Measurements from ENCODE around the gene GSS. TPM values are rescaled to one million over a fixed set of nuclear protein-coding genes. Genes with fewer than 3 reads are reported as not detected.

Gene GSS
- total RNA-seq, 2 experiments from 2014 or later: 67.7 to 72.2 TPM

DNA sequence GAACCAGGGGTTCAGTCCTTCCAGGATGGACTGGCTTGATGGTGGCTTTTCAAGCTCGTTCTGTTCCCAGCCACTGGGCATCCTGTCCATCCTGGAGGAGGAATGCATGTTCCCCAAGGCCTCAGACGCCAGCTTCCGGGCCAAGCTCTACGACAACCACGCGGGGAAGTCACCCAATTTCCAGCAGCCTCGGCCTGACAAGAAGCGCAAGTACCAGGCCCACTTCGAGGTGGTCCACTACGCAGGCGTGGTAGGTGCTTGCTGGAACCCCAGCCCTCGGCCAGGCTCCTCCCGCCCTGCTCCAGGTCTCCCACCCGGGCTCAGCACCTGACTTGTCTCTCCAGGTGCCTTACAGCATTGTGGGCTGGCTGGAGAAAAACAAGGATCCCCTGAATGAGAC lies 34.1 kb upstream of the GSS start:
- Mint-ChIP-seq H3K4me1 (ENCODE audit: low read depth) (no peaks in the 10 kb centered on the region), H3K27ac (no peak overlapping the region), H3K4me3 (no peak overlapping the region), H3K9me3 (no peaks in the 10 kb centered on the region), H3K27me3 (peaks cover 2% of the 10 kb centered on the region), H3K36me3 (no peaks in the 10 kb centered on the region)
- CTCF ChIA-PET: no interaction called here
- intact Hi-C loops (cut with micrococcal nuclease): no loop called here
- no peak for DNase-seq
- POLR2A ChIA-PET: no interaction called here

DNA sequence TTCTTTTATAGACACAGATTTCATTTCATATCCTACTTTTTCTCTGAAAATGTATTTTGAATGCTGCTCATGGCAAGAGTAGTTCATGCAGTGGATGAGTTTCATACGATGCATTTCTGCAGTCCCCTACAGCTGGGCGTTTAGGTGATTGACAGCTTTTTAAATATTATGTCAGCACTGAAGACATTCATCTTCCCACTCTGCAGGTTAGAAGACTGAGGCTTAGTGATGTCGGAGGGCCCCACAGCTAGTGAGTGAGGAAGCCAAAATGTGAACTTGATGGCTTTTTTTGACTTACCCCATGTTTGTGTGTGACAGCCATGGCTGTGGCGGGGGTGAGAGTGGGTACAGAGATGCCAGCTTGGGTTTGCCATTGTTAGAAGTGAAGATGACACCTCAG lies 33.5 kb upstream of the GSS start:
- CTCF ChIA-PET: no interaction called here
- no peak for DNase-seq
- Mint-ChIP-seq H3K4me3 (no peak overlapping the region), H3K4me1 (ENCODE audit: low read depth) (no peaks in the 10 kb centered on the region), H3K9me3 (no peaks in the 10 kb centered on the region), H3K27ac (no peak overlapping the region), H3K36me3 (no peaks in the 10 kb centered on the region), H3K27me3 (peaks cover 2% of the 10 kb centered on the region)
- intact Hi-C loops (cut with micrococcal nuclease): no loop called here
- POLR2A ChIA-PET: no interaction called here

DNA sequence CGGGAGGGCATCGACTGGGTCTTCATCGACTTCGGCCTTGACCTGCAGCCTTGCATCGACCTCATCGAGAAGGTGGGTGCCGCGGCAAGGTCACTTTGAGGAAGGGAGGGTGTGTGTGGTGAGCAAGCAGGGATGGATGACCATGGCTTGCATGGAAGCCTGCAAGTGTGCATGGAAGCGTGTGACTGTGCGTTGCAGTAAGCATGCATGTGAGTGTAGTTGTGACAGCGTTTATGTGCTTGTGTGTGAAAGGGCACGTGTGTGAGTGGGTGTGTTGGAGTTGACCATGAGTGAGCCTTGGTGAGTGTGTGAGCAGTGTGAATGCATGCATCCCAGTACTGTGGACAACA lies 32.6 kb upstream of the GSS start:
- intact Hi-C loops (cut with micrococcal nuclease): no loop called here
- Mint-ChIP-seq H3K27me3 (peaks cover 8% of the 10 kb centered on the region), H3K4me1 (ENCODE audit: low read depth) (no peaks in the 10 kb centered on the region), H3K4me3 (no peak overlapping the region), H3K27ac (no peak overlapping the region), H3K36me3 (no peaks in the 10 kb centered on the region), H3K9me3 (no peaks in the 10 kb centered on the region)
- no peak for DNase-seq
- ChIA-PET CTCF (no interaction called here), POLR2A (no interaction called here)

DNA sequence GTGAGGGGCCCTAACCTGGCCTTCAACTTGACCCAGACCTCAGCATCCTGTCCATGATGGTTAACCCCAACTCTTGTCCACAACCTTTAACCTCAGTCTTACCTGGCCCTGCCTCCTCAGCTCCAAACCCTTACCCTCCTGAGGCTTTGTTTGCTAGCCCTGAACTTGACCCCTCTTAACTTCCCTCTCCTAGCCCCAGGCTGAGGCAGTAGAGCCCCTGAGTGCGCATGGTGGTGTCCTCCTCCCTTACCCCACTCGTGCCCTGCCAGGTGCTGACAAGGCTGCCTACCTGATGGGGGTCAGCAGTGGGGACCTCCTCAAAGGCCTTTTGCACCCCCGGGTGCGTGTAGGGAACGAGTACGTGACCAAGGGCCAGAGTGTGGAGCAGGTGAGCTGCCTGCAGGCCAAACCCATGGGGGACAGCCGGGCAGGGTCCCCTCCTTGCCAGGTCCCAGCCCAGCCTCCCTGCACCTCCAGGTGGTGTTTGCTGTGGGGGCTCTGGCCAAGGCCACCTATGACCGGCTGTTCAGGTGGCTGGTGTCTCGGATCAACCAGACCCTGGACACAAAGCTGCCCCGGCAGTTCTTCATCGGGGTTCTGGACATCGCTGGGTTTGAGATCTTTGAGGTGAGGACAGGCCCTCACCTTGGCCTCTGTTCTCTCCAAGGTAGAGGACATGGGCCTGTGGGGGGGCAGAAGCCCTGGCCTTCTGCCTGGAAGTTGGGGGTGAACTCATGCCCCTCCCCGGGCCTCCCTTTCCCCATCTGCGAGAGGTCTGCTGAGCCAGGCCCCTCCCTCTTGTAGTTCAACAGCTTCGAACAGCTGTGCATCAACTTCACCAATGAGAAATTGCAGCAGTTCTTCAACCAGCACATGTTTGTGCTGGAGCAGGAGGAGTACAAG lies 31.9 kb upstream of the GSS start:
- POLR2A ChIA-PET: interaction anchor here (1.5 kb wide), 1 partner anchor 16 kb away, joined by 4 read pairs; no protein-coding TSS in a partner anchor
- no peaks in the 10 kb centered on the region for H3K36me3 Mint-ChIP-seq
- intact Hi-C loops (cut with micrococcal nuclease): no loop called here
- no peaks in the 10 kb centered on the region for H3K9me3 Mint-ChIP-seq
- H3K27ac Mint-ChIP-seq: no peak overlapping the region
- peaks cover 12% of the 10 kb centered on the region for H3K27me3 Mint-ChIP-seq
- CTCF ChIA-PET: interaction anchor here (0.6 kb wide), 1 partner anchor 218 kb away, joined by 3 read pairs; no protein-coding TSS in a partner anchor
- no peak overlapping the region for H3K4me3 Mint-ChIP-seq
- H3K4me1 Mint-ChIP-seq (ENCODE audit: low read depth): no peaks in the 10 kb centered on the region
- no peak for DNase-seq

DNA sequence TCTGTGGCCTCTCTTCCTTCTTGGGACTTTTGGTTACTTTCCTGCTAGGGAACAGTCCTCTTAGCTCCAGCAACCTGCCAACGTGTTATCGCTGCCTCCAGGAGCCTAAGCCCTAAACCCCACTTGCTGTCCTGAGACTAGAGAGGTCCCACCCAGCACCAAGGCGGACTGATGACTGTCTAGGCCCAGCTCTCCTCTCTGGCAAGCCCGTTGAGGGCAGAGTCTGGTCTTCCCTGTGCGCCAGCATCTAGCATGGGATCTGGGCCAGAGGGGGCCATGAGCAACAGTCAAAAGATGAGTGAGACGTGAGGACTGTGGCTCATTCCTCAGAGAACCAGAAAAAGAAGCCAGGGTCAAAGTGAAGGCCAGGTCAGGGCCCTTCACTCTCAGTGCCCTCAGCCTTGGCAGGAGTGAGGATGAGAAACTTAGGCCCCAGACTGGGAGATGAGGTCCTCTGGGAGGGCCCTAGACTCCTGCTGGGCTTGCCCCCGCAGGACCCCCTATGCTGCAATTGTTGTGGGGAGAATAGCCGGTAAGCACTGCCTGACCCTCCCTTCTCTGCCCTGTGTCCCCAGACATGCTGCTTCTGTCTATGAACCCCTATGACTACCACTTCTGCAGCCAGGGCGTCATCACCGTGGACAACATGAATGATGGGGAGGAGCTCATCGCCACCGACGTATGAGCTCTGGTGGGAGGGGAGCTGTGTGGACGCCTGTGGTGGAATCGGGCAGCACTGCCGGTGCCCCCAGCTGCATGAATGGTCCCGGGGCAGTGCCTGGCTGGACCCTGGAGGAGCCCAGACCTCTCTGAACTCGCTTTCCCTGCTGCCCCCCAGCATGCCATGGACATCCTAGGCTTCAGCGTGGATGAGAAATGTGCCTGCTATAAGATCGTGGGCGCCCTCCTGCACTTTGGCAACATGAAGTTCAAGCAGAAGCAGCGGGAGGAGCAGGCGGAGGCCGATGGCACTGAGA lies 31.0 kb upstream of the GSS start:
- Mint-ChIP-seq H3K36me3 (no peaks in the 10 kb centered on the region), H3K27me3 (peaks cover 17% of the 10 kb centered on the region), H3K4me3 (no peak overlapping the region), H3K9me3 (no peaks in the 10 kb centered on the region), H3K4me1 (ENCODE audit: low read depth) (no peaks in the 10 kb centered on the region), H3K27ac (no peak overlapping the region)
- intact Hi-C loops (cut with micrococcal nuclease): no loop called here
- ChIA-PET CTCF (no interaction called here), POLR2A (interaction anchor here (1.5 kb wide), 1 partner anchor 17 kb away, joined by 4 read pairs; no protein-coding TSS in a partner anchor)
- no peak for DNase-seq

DNA sequence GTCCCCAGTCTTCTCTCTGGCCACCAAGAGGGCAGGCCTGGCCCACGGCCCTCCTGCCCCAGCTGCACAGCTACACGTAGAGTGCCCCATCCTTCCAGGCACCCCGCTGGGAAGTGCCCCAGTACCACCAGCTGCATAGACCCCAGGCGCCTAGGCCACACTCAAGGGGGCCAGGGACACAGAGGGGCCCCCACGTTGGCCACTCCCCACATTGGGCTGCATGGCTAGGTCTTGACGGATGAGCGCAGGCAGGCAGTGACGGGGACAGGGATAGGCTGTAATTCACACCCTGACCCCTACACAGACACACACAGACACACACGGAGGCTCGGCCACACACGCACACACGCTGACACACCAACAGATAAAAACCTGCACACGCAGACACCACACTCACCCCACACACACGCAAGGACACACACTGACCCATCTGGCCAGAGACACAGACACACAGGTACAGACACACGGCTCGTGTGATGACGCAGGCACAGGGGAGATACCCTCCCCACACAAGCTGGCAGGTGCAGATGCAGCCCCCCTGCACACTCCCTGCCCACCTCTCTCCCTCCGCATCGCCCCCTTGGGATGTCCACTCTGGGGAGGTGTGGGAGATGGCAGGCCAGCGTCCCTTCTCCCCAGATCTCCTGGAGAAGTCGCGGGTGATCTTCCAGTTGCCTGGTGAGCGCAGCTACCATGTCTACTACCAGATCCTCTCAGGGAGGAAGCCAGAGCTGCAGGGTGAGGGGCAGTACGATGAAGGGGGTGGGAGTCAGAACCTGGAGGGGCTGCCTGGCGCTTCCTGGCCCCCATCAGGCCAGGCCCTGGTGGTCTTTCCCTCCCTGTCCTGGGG lies 30.1 kb upstream of the GSS start:
- no peak for DNase-seq
- Mint-ChIP-seq H3K36me3 (no peaks in the 10 kb centered on the region), H3K4me3 (no peak overlapping the region), H3K4me1 (ENCODE audit: low read depth) (no peaks in the 10 kb centered on the region), H3K27ac (no peak overlapping the region), H3K27me3 (peaks cover 17% of the 10 kb centered on the region), H3K9me3 (no peaks in the 10 kb centered on the region)
- ChIA-PET POLR2A (interaction anchor here (1.5 kb wide), 1 partner anchor 17 kb away, joined by 4 read pairs; no protein-coding TSS in a partner anchor), CTCF (interaction anchor here (0.6 kb wide), 1 partner anchor 26 kb away, joined by 3 read pairs; no protein-coding TSS in a partner anchor)
- intact Hi-C loops (cut with micrococcal nuclease): no loop called here

DNA sequence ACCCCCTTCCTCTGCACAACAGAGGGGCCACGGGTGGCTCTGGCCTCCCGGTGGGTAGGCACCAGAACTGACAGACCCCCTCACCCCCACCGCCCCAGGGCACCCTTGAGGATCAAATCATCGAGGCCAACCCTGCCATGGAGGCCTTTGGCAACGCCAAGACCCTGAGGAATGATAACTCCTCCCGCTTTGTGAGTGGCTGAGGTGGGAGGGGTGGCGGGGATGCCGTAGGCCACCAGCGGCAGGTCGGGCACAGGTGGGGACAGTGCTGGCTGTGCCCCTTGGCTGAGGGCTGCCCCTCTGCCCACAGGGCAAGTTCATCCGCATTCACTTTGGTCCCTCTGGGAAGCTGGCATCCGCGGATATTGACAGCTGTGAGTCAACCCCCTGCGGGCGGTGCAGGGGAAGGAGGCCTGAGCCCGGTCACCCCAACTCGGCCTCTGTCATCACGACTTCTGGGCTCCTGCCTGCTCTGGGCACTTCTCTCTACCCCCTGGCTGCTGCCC lies 29.2 kb upstream of the GSS start:
- no peak overlapping the region for H3K27ac Mint-ChIP-seq
- H3K27me3 Mint-ChIP-seq: peaks cover 17% of the 10 kb centered on the region
- no peaks in the 10 kb centered on the region for H3K36me3 Mint-ChIP-seq
- H3K9me3 Mint-ChIP-seq: no peaks in the 10 kb centered on the region
- H3K4me3 Mint-ChIP-seq: no peak overlapping the region
- POLR2A ChIA-PET: no interaction called here
- no peak for DNase-seq
- no peaks in the 10 kb centered on the region for H3K4me1 Mint-ChIP-seq (ENCODE audit: low read depth)
- CTCF ChIA-PET: interaction anchor here (0.6 kb wide), 1 partner anchor 25 kb away, joined by 3 read pairs; no protein-coding TSS in a partner anchor
- intact Hi-C loops (cut with micrococcal nuclease): no loop called here

DNA sequence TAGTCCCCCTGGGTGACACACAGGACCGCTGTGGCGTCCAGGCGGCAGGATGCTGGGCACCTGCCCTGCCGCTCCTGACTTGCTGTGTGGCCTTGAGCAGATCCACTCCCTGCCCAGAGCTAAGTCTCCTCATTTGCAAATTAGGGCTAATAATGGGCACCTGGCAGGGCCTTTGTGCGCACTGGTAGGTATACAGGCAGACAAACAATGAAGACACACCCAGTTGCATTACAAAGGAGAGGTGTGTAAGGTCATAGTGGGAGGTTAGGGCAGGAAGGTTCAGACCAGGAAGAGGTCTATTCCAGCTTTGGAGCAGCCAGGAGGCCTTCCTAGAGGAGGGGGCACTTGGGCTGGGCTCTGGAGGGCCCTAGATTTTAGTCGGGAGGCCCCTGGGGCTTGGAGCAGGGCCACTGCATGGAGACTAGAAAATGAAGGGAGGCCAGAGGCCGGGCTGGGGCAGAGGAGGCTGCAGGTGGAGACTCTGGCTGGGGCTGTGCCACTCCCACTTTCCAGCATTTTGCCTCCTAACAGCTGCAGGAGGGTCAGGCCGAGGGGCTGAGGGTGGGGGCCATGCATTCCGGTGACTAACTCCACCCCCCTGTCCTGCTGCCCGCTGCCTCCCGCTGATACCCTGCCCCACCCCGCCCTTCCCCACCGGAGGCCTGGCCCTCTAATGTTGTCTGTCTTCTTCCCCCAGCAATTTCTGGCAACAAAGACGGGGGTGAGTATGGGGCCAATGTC lies 28.6 kb upstream of the GSS start:
- POLR2A ChIA-PET: no interaction called here
- intact Hi-C loops (cut with micrococcal nuclease): no loop called here
- no peak overlapping the region for H3K27ac Mint-ChIP-seq
- DNase-seq: no peak
- no peaks in the 10 kb centered on the region for H3K36me3 Mint-ChIP-seq
- H3K9me3 Mint-ChIP-seq: no peaks in the 10 kb centered on the region
- CTCF ChIA-PET: no interaction called here
- no peak overlapping the region for H3K4me3 Mint-ChIP-seq
- H3K4me1 Mint-ChIP-seq (ENCODE audit: low read depth): no peaks in the 10 kb centered on the region
- H3K27me3 Mint-ChIP-seq: peaks cover 17% of the 10 kb centered on the region

DNA sequence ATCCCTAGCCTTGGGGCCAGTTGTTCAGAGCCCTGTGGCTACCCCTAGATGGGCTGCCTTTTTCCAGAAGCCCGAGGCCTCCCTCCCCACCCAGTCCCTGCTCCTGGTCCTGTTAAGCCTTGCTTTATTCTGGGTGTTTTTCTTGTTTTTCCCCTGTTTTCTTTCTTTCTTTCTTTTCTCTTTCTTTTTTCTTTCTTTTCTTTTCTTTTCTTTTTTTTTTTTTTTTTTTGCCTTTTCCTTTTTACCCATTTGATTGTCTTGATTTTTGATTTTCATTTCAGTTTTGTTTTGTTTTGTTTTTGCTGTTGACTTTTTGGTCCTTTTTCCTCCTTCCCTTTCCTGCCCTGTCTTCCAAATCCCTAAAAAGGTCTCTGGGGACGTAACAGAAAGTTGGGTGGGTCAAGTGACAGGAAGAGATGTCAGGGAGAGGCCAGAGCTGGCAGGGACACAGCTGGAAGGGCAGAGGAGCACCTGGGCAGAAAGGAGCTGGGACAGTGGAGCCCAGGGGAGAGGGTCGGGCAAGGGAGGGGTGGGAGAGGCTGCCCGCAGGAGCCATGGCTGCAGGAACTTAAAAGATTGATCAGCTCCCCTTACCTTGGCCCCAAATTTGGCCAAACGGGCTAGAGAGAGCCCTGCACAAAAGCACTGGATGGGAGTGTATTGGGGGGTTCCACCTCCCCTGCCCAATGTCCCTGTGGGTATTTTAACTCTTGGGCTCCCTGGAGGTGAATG lies 27.6 kb upstream of the GSS start:
- ChIA-PET CTCF (no interaction called here), POLR2A (no interaction called here)
- Mint-ChIP-seq H3K36me3 (no peaks in the 10 kb centered on the region), H3K4me3 (no peak overlapping the region), H3K27ac (no peak overlapping the region), H3K9me3 (no peaks in the 10 kb centered on the region), H3K4me1 (ENCODE audit: low read depth) (no peaks in the 10 kb centered on the region), H3K27me3 (peaks cover 17% of the 10 kb centered on the region)
- no peak for DNase-seq
- intact Hi-C loops (cut with micrococcal nuclease): no loop called here

DNA sequence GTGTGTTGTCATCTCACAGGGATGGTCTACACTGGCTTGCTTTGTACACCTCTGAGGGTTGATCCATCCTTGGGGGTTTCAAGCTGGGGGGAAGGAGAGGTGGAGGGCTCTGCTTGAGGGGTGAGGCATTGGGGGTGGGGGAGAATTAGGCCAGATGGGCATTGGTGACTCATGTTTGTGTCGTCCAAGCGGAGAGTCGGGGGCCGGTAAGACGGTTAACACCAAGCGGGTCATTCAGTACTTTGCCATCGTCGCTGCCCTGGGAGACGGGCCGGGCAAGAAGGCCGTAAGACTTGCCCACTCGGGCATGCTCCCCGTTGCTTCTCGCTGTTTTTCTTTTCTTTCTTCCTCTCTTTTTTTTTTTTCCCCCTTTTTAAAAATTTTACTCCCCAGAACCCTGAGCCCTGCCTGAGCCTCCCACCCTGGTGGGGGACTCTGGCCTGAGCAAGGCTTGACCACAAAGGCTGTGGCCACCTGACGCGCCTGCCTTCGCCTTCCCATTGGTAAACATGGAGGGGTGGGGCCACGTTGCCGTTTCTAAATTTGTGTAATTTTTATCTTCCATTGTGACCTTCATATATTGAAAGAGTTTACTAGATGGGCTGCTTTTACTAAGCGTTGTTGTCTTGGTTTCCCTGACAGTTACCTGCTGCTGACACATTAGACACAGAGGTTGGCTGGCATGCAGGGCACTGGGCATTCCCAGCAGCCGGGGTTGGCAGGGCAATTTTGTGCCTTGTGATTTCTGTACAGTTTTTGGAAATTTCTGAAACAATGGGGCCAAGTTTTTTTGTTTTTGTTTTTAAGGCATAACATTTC lies 26.9 kb upstream of the GSS start:
- no peak overlapping the region for H3K4me3 Mint-ChIP-seq
- DNase-seq: no peak
- H3K27me3 Mint-ChIP-seq: peaks cover 17% of the 10 kb centered on the region
- H3K36me3 Mint-ChIP-seq: no peaks in the 10 kb centered on the region
- intact Hi-C loops (cut with micrococcal nuclease): no loop called here
- no peak overlapping the region for H3K27ac Mint-ChIP-seq
- H3K9me3 Mint-ChIP-seq: no peaks in the 10 kb centered on the region
- CTCF ChIA-PET: interaction anchor here (0.6 kb wide), 1 partner anchor 94 kb away, joined by 4 read pairs; no protein-coding TSS in a partner anchor
- POLR2A ChIA-PET: no interaction called here
- no peaks in the 10 kb centered on the region for H3K4me1 Mint-ChIP-seq (ENCODE audit: low read depth)
